Epithelial cell of esophagus (primary cell): ENCODE results near the gene EPB41.
"Not testable (repeated sequence)": the region's sequence is repeated elsewhere in the genome, so short reads cannot be mapped to it uniquely, and the experiment has no call there.

Experiments
- DNase-seq: peaks from one replicate; pipeline ENCODE4 v3.0.0; 2010; ENCODE audit warnings: low read depth
- H3K4me3 ChIP-seq: 2 replicates; pipeline ENCODE4 v1.5.1; 2011; ENCODE audit warnings: mild to moderate bottlenecking, low read length, control low read depth
- CTCF ChIP-seq: IDR thresholded peaks from 2 replicates; pipeline ENCODE4 v1.5.1; 2011; ENCODE audit warnings: low read depth, mild to moderate bottlenecking, low read length, control low read depth, inconsistent platforms; ENCODE audit not compliant: insufficient read depth; ENCODE audit errors: missing control alignments

Gene EPB41

GRCh38 chr1:28934676-28935075 lies 20.3 kb downstream of the EPB41 start:
- no peak overlapping the region for H3K4me3 ChIP-seq
- TF ChIP-seq CTCF: no peak
- DNase-seq: peak; percentile 22

- TF ChIP-seq CTCF: no peak
- no peak for DNase-seq
- no peak overlapping the region for H3K4me3 ChIP-seq
These were observed 20.9 kb downstream of the EPB41 start for GRCh38 chr1:28935293-28935692.

GRCh38 chr1:28936094-28936493 lies 21.7 kb downstream of the EPB41 start:
- H3K4me3 ChIP-seq: no peak overlapping the region
- TF ChIP-seq CTCF: no peak
- DNase-seq: no peak

GRCh38 chr1:28936528-28936927 lies 22.2 kb downstream of the EPB41 start:
- no peak for DNase-seq
- no peak overlapping the region for H3K4me3 ChIP-seq
- TF ChIP-seq CTCF: no peak

- not testable (repeated sequence) for DNase-seq, H3K4me3 ChIP-seq
These were observed 29.2 kb downstream of the EPB41 start for GRCh38 chr1:28943581-28943980.

- H3K4me3 ChIP-seq: no peak overlapping the region
- TF ChIP-seq CTCF: no peak
- no peak for DNase-seq
These were observed 35.6 kb downstream of the EPB41 start for GRCh38 chr1:28950006-28950405.

- no peak for DNase-seq
- no peak overlapping the region for H3K4me3 ChIP-seq
- no peak for TF ChIP-seq CTCF
These were observed 36.1 kb downstream of the EPB41 start for GRCh38 chr1:28950449-28950848.
